GM13977 (cell line): ENCODE results near the gene ALDH1B1.

Source experiments
- DNase-seq: peaks from one replicate; pipeline ENCODE4 v3.0.0; 2012; ENCODE audit warnings: low spot score
- CTCF ChIP-seq: IDR thresholded peaks from 2 replicates; pipeline ENCODE4 v1.5.1; 2012; ENCODE audit warnings: mild to moderate bottlenecking, control low read depth; ENCODE audit not compliant: insufficient read depth; ENCODE audit errors: extremely low read depth, missing control alignments
- in situ Hi-C: fragments of 300-500 bp; cut with MboI; formaldehyde crosslinking; loops from one replicate; pipeline ENCODE4 v1.12.0; 2022; ENCODE audit warnings: low sequenced_read_pairs, low pct_unique_long_range_greater_than_20kb, mixed read lengths, inconsistent platforms; ENCODE audit not compliant: unreplicated experiment

Gene ALDH1B1

GRCh38 chr9:38356851-38357250 lies 35.7 kb upstream of the ALDH1B1 start:
- in situ Hi-C loops, result loop anchor here (25.0 kb wide), 1 partner anchor 270 kb away; no protein-coding TSS in a partner anchor
- no peak for DNase-seq
- no peak for TF ChIP-seq CTCF

DNA sequence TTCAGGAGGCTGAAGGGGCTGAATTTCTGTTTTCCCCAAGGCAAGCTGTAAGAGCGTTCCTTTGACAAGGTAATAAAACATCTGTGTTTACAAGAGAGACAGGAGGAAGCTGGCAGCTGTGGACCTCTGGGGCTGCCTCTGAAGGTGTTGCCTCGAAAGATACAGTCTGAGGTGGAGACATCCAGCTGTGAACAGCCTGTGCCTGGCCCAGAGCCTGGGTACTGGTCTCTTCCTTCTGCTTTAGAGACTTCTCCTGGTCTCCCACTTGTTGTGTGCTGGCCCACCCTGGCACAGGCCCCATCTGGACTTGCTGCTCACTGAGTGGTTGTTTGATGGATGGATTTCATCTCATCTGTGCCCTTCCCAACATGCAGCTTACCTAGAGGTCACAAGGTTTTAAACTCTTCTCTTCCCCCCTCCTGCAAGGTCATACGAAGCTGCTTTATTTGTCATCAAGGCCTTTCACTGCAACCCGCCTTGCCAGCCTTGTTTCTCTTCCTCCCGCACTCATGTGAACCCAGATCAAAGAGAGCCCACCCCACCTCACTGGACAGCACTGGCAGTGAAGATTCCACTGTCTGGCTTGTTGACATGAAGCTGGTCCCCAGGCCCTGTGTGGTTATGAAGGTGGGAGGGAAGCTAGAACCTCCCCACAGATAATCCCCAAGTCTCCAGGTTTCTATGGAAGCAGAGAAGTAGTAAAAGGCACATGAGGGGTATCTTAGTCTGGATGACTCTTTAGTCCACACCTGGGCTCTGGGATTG lies 35.0 kb upstream of the ALDH1B1 start:
- TF ChIP-seq CTCF, result no peak
- in situ Hi-C loops, result loop anchor here (25.0 kb wide), 1 partner anchor 270 kb away; no protein-coding TSS in a partner anchor
- DNase-seq, result no peak

- TF ChIP-seq CTCF, result no peak
- no peak for DNase-seq
- in situ Hi-C loops, result loop anchor here (25.0 kb wide), 1 partner anchor 271 kb away; no protein-coding TSS in a partner anchor
Measured at GRCh38 chr9:38358390-38359296, 33.9 kb upstream of the ALDH1B1 start.

GRCh38 chr9:38359297-38359653 lies 33.2 kb upstream of the ALDH1B1 start:
- in situ Hi-C loops, result loop anchor here (25.0 kb wide), 1 partner anchor 272 kb away; no protein-coding TSS in a partner anchor
- TF ChIP-seq CTCF, result no peak
- no peak for DNase-seq

DNA sequence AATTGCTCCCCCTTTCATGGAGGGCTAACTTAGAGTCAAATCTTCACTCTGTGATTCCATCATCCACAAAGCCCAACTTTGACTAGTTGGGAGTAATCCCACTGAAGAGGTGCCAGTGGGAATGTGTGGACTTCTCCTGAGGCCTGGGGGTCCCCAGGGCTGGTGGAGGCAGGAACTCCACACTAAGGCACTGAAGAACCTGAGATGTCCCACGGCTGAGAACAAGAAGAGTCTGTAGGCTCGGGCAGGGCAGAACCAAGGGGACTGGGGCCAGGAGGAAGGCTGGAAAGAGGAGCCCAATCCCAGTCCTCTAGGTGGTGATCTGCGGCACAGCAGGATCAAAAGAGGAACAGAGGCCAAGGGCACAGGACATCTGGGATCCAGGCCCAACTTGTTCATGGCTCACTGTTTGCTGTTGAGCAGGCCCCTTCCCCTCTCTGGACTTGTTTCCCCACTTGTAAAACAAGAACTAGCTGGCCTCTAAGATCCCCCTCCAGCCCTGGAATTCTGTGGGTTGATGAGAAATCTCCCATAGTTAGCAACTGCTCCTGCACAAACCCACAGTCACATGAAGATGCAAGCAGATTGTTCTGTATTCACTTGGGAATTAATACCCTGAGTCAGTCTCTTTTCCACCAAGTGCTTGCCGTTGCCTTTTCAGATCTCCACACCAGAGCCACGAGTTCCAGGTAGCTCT lies 32.7 kb upstream of the ALDH1B1 start:
- TF ChIP-seq CTCF, result no peak
- DNase-seq, result no peak
- in situ Hi-C loops, result loop anchor here (10.0 to 25.0 kb wide), 2 partner anchors 273 to 445 kb away; no protein-coding TSS in a partner anchor
